Mesendoderm (in vitro differentiated cells): ENCODE data around the gene DNAJC15.
A peak's percentile ranks its signal among the peaks of the same experiment; 100 is the strongest.
"Not testable (repeated sequence)": the region's sequence is repeated elsewhere in the genome, so short reads cannot be mapped to it uniquely, and the experiment has no call there.

ENCODE experiments used
- DNase-seq: peaks from one replicate; pipeline ENCODE4 v3.0.0; 2013
- H2AK5ac ChIP-seq: 2 replicates; pipeline ENCODE4 v1.6.1; 2013; ENCODE audit warnings: low read length, inconsistent platforms
- H2BK120ac ChIP-seq: 2 replicates; pipeline ENCODE4 v1.6.1; 2013; ENCODE audit warnings: low read depth, mild to moderate bottlenecking, low read length, moderate library complexity, mixed read lengths
- H2BK15ac ChIP-seq: replicated peaks from 2 replicates; pipeline ENCODE4 v1.6.1; 2013; ENCODE audit warnings: low read depth, mild to moderate bottlenecking, moderate library complexity
- H2BK5ac ChIP-seq: 2 replicates; pipeline ENCODE4 v1.6.1; 2013; ENCODE audit warnings: low read length, inconsistent platforms
- H3K18ac ChIP-seq: 2 replicates; pipeline ENCODE4 v1.6.1; 2013; ENCODE audit warnings: mild to moderate bottlenecking, low read length, mixed read lengths
- H3K23ac ChIP-seq: one replicate; pipeline ENCODE4 v1.6.1; 2013; ENCODE audit warnings: low read length
- H3K27ac ChIP-seq: 2 replicates; pipeline ENCODE4 v1.5.1; 2013; ENCODE audit warnings: low read depth, mild to moderate bottlenecking, inconsistent platforms, low read length, moderate library complexity
- H3K27me3 ChIP-seq: 2 replicates; pipeline ENCODE4 v1.6.1; 2013; ENCODE audit warnings: low read length, control low read depth, mild to moderate bottlenecking, inconsistent platforms; ENCODE audit not compliant: insufficient read depth, poor library complexity
- H3K36me3 ChIP-seq: 2 replicates; pipeline ENCODE4 v1.6.1; 2013; ENCODE audit warnings: low read length, inconsistent platforms; ENCODE audit not compliant: control insufficient read depth, insufficient read depth
- H3K4ac ChIP-seq: one replicate; pipeline ENCODE4 v1.6.1; 2013; ENCODE audit warnings: low read depth, mild to moderate bottlenecking, low read length, moderate library complexity
- H3K4me1 ChIP-seq: 2 replicates; pipeline ENCODE4 v1.6.1; 2013; ENCODE audit warnings: low read depth, low read length, inconsistent platforms; ENCODE audit not compliant: control insufficient read depth
- H3K4me2 ChIP-seq: 2 replicates; pipeline ENCODE4 v1.6.1; 2013; ENCODE audit warnings: low read length
- H3K4me3 ChIP-seq: 2 replicates; pipeline ENCODE4 v1.5.1; 2013; ENCODE audit warnings: mild to moderate bottlenecking, low read length
- H3K56ac ChIP-seq: one replicate; pipeline ENCODE4 v1.6.1; 2013; ENCODE audit warnings: low read length
- H3K79me1 ChIP-seq: 2 replicates; pipeline ENCODE4 v1.6.1; 2013; ENCODE audit warnings: low read length, inconsistent platforms
- H3K79me2 ChIP-seq: 2 replicates; pipeline ENCODE4 v1.6.1; 2013; ENCODE audit warnings: mild to moderate bottlenecking, low read length; ENCODE audit not compliant: control insufficient read depth, insufficient read depth
- H3K9ac ChIP-seq: 2 replicates; pipeline ENCODE4 v1.6.1; 2013; ENCODE audit warnings: low read length, inconsistent platforms
- H4K5ac ChIP-seq: one replicate; pipeline ENCODE4 v1.6.1; 2013; ENCODE audit warnings: low read length
- H4K8ac ChIP-seq: one replicate; pipeline ENCODE4 v1.6.1; 2013; ENCODE audit warnings: low read depth, mild to moderate bottlenecking, control low read depth, low read length, moderate library complexity
- WGBS: extraction: QIAGEN DNeasy Blood & Tissue Kit; methylation state at CpG from one replicate; pipeline ENCODE4 v1.1.7; 2013; ENCODE audit warnings: low lambda C conversion rate, missing lambda C conversion rate; ENCODE audit not compliant: insufficient coverage; ENCODE audit errors: extremely low coverage; 5-methylcytosine and 5-hydroxymethylcytosine counted together

The DNAJC15 gene

DNA sequence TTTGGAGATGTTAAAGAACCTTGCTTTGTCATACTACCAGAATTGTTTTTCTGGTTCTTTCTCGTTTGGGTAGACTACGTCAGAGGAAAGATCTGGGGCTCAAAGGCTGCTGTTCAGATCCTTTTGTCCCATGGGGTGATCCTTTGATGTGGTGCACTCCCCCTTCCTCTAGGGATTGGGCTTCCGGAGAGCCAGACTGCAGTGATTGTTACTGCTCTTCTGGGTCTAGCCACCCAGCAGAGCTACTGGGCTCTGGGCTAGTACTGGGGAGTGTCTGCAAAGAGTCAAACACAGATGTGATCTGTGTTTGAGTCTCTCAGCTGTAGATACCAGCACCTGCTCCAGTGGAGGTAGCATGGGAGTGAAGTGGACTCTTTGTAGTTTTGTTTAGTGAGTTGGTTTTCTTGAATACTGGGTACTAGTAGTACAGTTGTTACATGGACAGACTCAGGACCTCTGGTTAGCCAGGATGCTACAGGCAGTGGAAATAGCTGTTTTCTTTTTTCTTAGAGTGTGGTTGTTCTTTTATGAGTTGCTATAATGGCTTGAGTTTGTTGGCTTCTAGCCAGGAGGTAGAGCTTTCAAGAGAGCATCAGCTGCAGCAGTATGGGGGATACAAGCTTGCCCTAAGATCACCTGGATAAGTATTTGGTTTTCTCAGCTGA is 34.4 kb downstream of the DNAJC15 start:
- no CpG with 5 or more reads among the region's 3 CpGs for WGBS
- peak overlapping the region; percentile 83 for H3K4ac ChIP-seq
- H3K18ac ChIP-seq: peak overlapping the region; percentile 42
- no peak overlapping the region for H3K23ac ChIP-seq
- peak overlapping the region; percentile 33 for H3K9ac ChIP-seq
- H4K5ac ChIP-seq: no peak overlapping the region
- peak overlapping the region; percentile 81 for H3K56ac ChIP-seq
- H3K27ac ChIP-seq: peak overlapping the region; percentile 75
- H3K79me1 ChIP-seq: no peaks in the 10 kb centered on the region
- H2AK5ac ChIP-seq: peak overlapping the region; percentile 92
- H2BK5ac ChIP-seq: peak overlapping the region; percentile 68
- no peaks in the 10 kb centered on the region for H3K27me3 ChIP-seq
- no peak overlapping the region for H4K8ac ChIP-seq
- H3K4me3 ChIP-seq: no peak overlapping the region
- no peaks in the 10 kb centered on the region for H3K79me2 ChIP-seq
- peak overlapping the region; percentile 16 for H2BK120ac ChIP-seq
- DNase-seq: peak; percentile 82
- peaks cover 15% of the 10 kb centered on the region for H3K4me1 ChIP-seq
- H3K36me3 ChIP-seq: no peaks in the 10 kb centered on the region
- no peak overlapping the region for H3K4me2 ChIP-seq
- peak overlapping the region; percentile 93 for H2BK15ac ChIP-seq

DNA sequence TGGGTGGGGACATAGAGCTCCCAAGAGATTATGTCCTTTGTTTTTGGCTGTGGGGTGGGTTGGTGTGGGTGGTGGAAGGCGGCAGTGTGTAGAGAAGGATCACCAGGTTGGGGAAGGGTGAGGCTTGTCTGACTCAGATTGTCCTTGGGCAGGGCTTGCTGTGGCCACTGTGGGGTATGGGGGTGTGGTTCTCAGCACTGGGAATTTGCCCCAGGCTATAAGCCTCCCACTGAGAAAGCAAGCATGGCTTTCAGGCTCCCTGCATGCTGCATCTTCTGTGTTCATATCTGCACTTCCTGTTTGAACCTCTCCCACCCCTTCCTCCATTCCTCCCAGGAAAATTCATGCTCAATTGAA is 34.9 kb downstream of the DNAJC15 start:
- peak overlapping the region; percentile 42 for H3K18ac ChIP-seq
- no peak overlapping the region for H3K4me2 ChIP-seq
- peak overlapping the region; percentile 75 for H3K27ac ChIP-seq
- H4K5ac ChIP-seq: no peak overlapping the region
- H3K9ac ChIP-seq: peak overlapping the region; percentile 33
- no peak overlapping the region for H3K4me3 ChIP-seq
- H3K56ac ChIP-seq: peak overlapping the region; percentile 81
- no peaks in the 10 kb centered on the region for H3K27me3 ChIP-seq
- peak overlapping the region; percentile 83 for H3K4ac ChIP-seq
- no peaks in the 10 kb centered on the region for H3K79me1 ChIP-seq
- no CpG with 5 or more reads among the region's 1 CpG for WGBS
- H3K4me1 ChIP-seq: peaks cover 15% of the 10 kb centered on the region
- no peak overlapping the region for H3K23ac ChIP-seq
- H3K36me3 ChIP-seq: no peaks in the 10 kb centered on the region
- H2BK5ac ChIP-seq: peak overlapping the region; percentile 95
- H2BK120ac ChIP-seq: peak overlapping the region; percentile 16
- no peak overlapping the region for H2BK15ac ChIP-seq
- DNase-seq: peak; percentile 83
- H3K79me2 ChIP-seq: no peaks in the 10 kb centered on the region
- no peak overlapping the region for H4K8ac ChIP-seq
- peak overlapping the region; percentile 92 for H2AK5ac ChIP-seq

GRCh38 chr13:43058831-43059230 is 35.4 kb downstream of the DNAJC15 start:
- Histone ChIP-seq H3K4me1 (peaks cover 13% of the 10 kb centered on the region), H3K27ac (peak overlapping the region; percentile 75)

DNA sequence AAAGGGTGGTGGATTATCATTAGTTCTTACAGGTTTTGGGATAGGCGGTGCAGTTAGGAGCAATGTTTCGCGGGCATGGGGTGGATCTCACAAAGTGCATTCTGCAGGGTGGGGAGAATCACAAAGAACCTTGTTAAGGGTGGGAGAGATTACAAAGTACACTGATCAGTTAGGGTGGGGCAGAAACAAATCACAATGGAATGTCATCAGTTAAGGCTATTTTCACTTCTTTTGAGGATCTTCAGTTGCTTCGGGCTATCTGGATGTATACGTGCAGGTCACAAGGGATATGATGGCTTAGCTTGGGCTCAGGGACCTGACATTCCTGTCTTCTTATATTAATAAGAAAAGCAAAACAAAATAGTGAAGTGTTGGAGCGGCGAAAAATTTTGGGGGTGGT is 36.4 kb downstream of the DNAJC15 start:
- H3K23ac ChIP-seq: not testable (repeated sequence)

More at GRCh38 chr13:43058831-43059230, 35.4 kb downstream of the DNAJC15 start:
- no peaks in the 10 kb centered on the region for H3K27me3 ChIP-seq
- H3K36me3 ChIP-seq: no peaks in the 10 kb centered on the region
- H3K9ac ChIP-seq: peak overlapping the region; percentile 40
- peak overlapping the region; percentile 95 for H2BK5ac ChIP-seq
- H2BK15ac ChIP-seq: no peak overlapping the region
- H2BK120ac ChIP-seq: peak overlapping the region; percentile 7
- H3K4me2 ChIP-seq: no peak overlapping the region
- peak overlapping the region; percentile 81 for H3K56ac ChIP-seq
- H4K5ac ChIP-seq: peak overlapping the region; percentile 24
- H3K4ac ChIP-seq: peak overlapping the region; percentile 46
- no CpG with 5 or more reads among the region's 6 CpGs for WGBS
- no peak overlapping the region for H4K8ac ChIP-seq
- DNase-seq: peak; percentile 38
- peak overlapping the region; percentile 94 for H2AK5ac ChIP-seq
- no peak overlapping the region for H3K4me3 ChIP-seq
- peak overlapping the region; percentile 42 for H3K18ac ChIP-seq
- H3K79me2 ChIP-seq: no peaks in the 10 kb centered on the region
- H3K79me1 ChIP-seq: no peaks in the 10 kb centered on the region
- no peak overlapping the region for H3K23ac ChIP-seq

DNA sequence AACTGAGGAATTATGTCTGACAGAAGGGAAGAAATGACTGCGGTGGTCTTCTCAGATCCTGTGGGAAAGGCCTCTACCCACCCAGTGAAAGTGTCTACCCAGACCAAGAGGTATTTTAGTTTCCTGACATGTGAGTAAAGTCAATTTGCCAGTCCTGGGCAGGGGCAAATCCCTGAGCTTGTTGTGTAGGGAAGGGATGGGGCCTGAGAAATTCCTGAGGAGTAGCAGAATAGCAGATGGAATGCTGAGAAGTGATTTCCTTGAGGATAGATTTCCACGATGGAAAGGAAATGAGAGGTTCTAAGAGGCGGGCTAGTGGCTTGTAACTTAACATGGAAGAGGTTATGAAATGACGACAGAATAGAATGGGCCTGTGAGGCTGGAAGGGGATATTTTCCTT is 37.4 kb downstream of the DNAJC15 start:
- H3K4ac ChIP-seq, H2BK120ac ChIP-seq, H3K36me3 ChIP-seq, H3K23ac ChIP-seq, H3K79me2 ChIP-seq, H3K9ac ChIP-seq, H2AK5ac ChIP-seq, H3K27me3 ChIP-seq, H4K8ac ChIP-seq, H3K4me3 ChIP-seq, H2BK15ac ChIP-seq, H3K4me1 ChIP-seq, H4K5ac ChIP-seq, H3K79me1 ChIP-seq, H3K4me2 ChIP-seq: not testable (repeated sequence)
- DNase-seq: peak; percentile 90
- Histone ChIP-seq H3K27ac (peak overlapping the region; percentile 47), H3K56ac (peak overlapping the region; percentile 64), H3K18ac (peak overlapping the region; percentile 2), H2BK5ac (peak overlapping the region; percentile 17)
- WGBS: no CpG with 5 or more reads among the region's 4 CpGs

More for the DNA sequence above, 36.4 kb downstream of the DNAJC15 start:
- H3K4ac ChIP-seq: peak overlapping the region; percentile 83
- H4K8ac ChIP-seq: peak overlapping the region; percentile 39
- not testable (repeated sequence) for H3K79me2 ChIP-seq, H3K79me1 ChIP-seq, H4K5ac ChIP-seq, H3K4me2 ChIP-seq, H3K4me3 ChIP-seq, H2AK5ac ChIP-seq, H2BK15ac ChIP-seq, DNase-seq, H3K27ac ChIP-seq, H3K36me3 ChIP-seq, H2BK5ac ChIP-seq, H2BK120ac ChIP-seq, H3K9ac ChIP-seq, H3K27me3 ChIP-seq
- no CpG with 5 or more reads among the region's 7 CpGs for WGBS
- H3K4me1 ChIP-seq: peaks cover 11% of the 10 kb centered on the region
- peak overlapping the region; percentile 94 for H3K18ac ChIP-seq
- H3K56ac ChIP-seq: peak overlapping the region; percentile 40
